ENCODE data around the gene TTC9C.
"Not testable (repeated sequence)": the region's sequence is repeated elsewhere in the genome, so short reads cannot be mapped to it uniquely, and the experiment has no call there.

The TTC9C gene, protein sequence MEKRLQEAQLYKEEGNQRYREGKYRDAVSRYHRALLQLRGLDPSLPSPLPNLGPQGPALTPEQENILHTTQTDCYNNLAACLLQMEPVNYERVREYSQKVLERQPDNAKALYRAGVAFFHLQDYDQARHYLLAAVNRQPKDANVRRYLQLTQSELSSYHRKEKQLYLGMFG

DNA sequence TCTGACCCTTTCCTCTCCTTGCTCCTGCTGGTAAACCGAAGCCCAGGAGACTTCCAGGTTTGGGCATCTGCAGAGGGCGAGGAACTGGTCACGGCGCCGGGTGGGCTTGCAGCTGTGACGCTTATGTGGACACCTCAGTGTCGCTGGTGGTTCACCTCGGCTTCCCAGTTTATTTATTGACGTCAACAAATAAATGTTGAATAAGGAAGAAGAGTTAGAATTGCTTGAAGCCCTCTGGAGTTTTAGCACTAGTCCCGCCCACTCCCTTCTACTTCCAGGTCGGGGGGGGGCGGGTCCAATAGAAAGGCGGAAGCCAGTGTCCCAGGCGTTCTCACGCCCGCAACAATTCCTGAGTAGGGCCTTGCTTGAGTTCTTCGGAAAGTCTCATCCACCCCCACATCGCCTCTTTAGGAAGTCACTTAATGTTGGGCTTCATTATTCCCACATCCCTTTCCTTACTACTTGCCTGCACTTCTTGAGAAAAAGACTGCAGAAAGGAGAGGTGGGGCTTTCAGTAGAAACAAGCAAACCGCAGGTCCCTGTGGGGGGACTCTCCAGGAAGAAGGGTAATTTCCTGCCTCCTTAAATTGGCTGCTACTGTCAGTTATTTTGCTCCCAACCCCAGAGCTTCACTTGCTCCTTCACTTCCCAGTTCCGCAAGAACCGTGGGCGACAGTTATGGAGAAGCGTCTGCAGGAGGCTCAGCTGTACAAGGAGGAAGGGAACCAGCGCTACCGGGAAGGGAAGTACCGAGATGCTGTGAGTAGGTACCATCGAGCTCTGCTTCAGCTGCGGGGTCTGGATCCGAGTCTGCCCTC, at the start of gene TTC9C:
TTC9C (plus strand) TSS at position 316 of the 818 bp plus-strand sequence; CDS start at position 679, 363 bp downstream.
- DNase-seq, result peak; percentile 79 to 83

DNA sequence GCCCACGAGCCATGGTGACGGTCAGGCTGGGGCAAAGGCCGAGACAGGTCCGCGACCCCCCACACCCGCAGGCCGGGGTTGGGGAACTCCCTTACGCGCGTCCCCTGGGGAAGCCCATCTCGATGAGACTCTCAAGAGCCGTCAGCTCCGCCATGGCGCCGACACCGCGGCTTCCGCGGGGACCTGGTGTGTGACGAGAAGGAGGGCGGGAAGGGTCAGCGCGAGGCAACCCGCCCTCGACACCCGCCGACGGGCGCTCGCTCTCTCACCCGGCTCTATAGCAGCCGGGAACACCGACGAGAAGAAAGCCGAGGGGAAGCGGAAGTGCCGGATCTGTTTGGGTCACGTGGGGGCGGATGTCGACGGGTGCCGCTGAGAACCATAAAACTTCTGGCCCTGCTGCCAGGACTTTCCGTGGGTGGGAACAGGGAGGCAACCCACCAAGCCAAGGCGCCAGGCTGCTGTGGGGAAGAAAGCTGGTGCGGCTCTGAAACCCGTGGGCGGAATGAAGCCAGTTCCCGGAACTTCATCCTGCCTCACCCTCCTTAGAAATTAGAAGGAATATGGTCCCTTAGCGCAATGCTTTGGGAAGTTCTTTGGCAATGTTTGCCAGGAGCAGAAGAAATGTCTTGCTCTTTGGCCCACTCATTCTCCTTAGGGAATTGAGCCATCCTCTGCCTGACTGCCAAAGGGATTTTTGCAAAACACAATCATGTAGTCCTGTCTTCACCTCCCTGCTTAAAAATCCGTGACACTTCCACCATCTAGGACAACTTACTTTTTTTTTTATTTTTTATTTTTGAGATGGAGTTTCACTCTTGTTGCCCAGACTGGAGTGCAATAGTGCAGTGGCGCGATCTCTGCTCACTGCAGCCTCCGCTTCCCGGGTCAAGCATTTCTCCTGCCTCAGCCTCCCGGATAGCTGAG, 49.3 kb upstream of the TTC9C start, which contains the start of gene UBXN1:
UBXN1 (minus strand) TSS at position 304 of the 927 bp plus-strand sequence; CDS start at position 154, 150 bp downstream.
- DNase-seq, result peak; percentile 74 to 85

DNA sequence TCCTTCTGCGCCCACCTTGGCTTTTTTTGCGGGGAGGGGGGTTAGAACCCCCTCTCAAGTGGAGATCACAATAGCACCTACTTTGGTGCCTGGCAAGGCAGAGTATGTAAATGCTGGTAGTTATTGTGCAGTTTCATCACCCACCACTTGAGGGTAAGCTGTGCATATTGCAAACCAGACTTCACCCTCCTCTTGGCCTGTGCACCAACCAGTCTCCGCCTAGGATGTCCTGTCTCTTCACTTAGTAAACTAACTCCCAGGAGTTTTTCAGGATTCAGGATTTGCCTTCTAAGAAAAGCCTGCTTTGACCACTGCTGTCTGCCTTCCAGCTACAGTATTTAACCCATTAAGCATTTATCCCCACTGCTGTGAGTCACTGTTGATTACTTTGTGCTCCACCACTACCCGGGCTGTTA, 47.5 kb upstream of the TTC9C start:
- peak in 1 of 2 donors; percentile 21 for DNase-seq

DNA sequence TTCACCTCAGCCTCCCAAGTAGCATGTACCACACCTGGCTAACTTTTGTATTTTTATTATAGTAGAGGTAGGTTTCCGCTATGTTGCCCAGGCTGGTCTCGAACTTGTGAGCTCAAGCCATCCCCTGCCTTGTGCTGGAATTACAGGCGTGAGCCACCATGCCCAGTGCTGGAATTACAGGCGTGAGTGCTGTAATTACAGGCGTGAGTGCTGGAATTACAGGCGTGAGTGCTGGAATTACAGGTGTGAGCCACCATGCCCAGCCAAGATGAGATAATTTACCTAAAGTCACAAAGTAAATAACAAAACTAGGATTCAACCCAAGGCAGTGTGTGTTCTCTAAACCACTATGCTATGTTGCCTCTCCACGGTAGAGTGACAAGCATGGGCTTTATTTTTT, 45.8 kb upstream of the TTC9C start:
- no peak for DNase-seq

DNA sequence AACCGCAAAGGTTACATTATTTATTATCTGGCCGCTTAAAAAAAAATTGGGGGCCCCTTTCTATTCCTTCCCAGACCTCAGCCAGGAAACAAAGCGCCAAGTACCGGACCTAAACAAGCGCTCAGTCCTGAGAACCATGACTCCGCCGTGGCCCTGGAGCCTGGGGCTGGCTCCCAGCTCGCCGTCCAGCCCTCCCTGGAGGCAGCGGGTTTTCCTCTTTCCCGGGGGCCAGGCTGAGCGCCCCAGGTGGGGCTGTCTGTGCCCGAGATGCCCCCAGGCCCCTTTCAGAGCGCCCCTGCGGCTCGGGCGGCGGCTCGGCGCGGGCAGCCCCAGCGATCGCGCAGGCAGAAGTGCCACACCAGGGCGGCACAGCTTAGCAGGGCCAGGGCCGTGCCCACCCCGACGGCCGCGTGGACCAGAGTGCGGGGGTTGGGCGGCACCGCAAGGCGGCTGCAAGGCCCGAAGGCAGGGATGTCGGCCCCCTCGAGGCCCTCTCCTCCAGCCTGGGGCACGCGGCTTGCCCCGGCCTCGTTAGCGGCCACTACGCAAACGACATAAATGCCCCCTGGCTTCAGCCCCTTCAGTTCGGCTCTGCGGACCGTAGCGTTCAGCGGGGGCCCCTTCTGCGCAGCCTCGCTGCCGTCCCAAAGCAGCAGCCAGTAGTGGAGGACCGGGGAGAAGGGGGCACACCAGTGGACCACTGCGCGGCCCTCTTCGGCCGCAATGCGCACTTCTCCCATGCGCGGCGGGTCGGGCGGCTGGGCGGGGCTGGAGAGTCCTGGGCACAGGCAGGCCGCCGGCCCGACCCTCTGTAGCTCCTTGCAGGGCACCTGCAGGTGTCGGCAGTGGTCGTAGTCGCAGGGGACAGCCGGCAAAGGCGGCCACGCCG, 40.5 kb upstream of the TTC9C start:
- DNase-seq, result no peak

DNA sequence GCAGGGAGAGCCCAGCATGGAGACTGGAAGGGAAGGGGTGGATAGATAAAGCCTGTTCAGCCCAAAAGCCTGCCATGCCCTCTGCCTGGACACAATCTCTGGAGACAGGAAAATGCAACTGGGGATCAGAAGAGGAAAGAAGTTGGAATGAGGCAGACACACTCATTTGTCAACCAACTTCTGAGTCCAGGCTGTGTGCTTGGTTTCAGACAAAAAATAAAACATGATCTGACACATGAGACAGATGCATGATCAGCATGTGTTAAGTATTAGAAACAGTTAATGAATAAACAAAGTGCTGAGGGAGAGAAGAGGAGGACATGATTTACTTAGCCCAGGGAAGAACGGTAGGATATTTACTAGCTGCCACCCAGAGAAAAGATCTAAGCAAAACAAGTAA, 39.8 kb upstream of the TTC9C start:
- no peak for DNase-seq

DNA sequence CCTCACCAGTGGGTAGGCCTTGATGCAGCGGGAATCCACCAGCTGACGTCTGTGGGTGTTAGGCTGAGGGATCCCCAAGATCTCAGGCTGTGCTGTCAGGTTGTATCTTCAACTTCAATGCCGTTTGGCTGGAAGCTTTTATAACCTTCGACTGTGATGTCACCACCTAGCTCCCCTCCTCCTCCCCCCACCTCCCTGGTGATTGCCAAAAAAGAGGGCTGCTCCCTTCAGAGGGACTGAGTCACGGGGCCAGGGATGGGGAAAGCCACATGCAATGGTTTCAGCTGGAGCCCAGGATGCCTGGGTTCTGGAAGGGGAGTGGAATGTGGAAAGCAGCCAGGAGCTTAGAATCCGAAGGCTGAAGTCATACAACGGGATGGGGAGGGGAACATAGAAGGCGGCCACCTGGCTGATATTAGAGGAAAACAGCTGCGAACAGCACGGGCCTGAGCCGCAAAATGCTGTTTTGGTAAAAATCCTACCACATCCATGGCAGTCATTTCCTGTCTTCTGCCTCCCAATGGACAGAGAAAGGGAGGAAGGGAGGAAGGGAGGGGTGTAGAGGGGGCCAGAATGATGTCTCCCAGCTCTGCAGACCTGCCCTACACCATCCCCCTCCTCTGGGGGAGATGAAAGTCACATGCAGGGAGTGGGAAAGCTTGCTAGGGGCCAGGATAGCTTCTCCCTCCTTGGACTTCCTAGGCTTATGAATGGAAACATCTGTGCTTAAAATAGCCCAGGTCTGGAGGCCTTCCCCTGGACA, 38.7 kb upstream of the TTC9C start, which contains the start of gene LRRN4CL:
LRRN4CL (minus strand) TSS at position 110 of the 763 bp plus-strand sequence. CDS start 1,022 bp downstream, outside the sequence.
- DNase-seq, result peak in 1 of 2 donors; percentile 46

DNA sequence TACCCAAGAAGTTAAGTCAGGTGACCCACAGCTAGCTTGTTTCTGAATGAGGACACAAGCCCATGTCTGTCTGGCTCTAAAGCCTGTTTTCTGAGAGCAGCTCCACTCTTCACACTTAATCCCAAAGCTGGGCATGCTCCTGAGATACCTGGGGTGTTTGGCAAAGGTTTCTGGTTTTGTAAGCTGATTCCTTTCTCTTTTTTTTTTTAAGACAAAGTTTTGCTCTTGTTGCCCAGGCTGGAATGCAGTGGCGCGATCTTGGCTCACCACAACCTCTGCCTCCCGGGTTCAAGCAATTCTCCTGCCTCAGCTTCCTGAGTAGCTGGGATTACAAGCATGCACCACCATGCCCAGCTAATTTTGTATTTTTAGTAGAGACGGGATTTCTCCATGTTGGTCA, 34.7 kb upstream of the TTC9C start:
- DNase-seq, result not testable (repeated sequence)

DNA sequence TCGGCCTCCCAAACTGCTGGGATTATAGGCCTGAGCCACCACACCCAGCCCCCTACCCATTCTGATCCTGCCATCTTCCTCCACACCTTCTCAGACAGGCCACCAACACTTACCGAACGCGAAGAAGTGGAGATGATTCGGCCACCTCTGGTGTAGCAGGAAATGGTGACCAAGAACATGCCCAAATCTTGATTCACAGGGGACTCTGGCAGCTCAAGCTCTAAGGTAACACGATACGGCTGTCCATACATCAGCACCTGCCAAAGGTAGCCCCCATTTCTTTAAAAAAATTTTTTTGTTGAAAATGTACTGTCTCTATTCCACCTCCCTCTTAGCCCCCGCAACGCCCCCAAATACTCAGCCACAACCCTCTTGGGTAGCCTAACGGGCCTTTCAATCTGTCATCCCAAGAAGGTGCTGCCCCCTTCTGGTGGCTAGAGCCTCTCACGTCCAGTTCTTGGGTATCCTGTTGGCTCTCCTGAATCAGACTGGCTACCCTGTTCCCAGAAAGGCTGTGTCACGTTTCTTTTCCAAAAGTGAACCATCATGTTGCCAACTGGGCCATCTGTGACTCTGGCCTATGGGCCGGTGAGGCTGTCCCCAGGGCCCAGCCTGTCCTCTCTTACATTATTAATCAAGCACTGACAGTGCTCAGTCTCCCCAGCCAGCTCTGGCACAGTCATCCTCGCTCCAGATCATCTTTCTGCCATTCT, 33.7 kb upstream of the TTC9C start:
- DNase-seq, result peak; percentile 41 to 71

DNA sequence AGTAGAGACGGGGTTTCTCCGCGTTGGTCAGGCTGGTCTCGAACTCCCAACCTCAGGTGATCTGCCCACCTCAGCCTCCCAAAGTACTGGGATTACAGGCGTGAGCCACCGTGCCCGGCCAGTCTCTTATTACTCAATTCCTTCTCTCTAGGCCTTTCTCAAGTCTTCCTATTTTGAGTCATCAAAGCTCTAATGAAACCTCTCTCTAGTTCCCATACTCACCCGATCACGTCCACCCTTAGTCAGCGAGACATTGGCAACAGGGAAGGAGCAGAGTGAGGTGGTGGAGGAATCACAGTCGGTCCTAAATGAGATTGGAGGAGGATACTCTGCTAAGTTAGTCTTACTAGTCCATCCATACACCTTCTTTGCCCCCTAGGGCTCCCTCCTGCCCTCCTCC, 26.0 kb upstream of the TTC9C start:
- no peak for DNase-seq

DNA sequence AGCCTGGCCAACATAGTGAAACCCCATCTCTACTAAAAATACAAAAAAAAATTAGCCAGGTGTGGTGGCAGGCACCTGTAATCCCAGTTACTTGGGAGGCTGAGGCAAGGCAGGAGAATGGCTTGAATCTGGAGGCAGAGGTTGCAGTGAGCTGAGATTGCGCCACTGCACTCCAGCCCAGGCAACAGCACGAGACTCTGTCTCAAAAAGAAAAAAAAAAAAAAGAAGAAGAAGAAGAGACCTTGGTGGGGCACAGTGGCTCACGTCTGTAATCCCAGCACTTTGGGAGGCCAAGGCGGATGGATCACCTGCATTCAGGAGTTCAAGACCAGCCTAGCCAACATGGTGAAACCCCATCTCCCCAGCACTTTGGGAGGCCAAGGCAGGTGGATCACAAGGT, 24.4 kb upstream of the TTC9C start:
- not testable (repeated sequence) for DNase-seq

DNA sequence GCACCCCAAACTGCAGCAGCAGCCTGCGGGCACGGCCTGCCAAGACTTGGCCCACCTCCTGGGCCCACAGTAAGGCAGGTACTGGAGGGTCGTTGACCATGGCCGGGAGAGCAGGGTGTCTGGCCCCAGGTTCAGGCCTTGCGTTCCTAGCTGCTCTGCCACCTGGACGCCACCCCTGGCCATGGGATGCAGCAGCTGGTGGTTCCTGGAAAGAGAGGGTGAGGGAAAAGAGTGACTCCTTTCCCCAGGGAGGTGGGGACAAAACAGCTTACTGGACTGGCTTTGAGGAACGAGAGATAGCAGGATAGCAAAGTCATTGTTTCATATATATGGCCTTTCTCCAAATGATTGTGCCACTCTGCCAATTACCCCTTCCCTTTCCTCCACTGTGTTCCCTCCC, 22.9 kb upstream of the TTC9C start:
- DNase-seq, result no peak

DNA sequence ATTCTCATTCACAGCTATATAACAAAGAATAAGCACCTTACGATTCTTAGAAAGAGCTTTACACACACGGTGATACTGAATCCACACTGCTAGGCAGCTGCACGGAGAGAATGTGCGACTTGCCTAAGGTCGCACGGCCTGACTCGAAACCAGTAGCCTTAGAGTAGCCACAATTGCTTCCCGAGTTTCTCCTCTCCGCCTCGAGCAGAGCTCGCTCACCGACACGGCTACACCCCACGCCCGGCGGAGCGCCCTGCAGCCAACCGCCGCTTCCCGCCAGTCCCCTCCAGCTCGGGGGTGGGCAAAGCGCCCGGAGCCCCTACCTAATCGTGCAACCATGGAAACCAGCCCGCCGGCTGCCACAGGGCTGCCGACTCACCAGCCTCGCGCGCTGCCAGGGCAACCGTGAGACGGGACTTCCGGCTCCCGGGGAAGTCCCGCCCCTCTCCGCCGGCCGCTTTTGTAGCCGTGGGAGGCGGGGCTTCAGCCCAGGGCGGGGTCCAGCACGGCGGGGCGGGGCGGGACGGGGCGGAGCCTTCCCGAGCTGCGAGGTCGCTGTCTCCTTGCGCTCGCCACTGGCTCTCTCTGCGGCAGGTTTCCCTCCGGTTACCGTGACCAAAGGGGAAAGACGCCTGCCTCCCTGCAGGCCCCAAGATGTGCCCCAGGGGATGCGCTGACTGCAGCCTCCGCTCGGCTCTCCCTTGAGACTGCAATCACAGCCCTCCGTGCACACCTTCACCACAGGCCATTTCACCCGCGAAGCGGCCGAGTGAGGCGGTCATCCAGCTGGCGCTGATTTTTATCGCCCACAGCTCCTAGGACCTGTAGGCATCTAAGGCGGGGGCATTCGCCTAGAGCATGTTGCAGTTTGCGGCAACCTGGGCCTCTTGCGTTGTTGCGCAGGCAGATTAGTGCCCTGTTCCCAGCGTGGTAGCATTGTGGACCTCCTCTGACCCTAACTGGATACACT, 22.1 kb upstream of the TTC9C start:
- DNase-seq, result peak; percentile 92 to 95

DNA sequence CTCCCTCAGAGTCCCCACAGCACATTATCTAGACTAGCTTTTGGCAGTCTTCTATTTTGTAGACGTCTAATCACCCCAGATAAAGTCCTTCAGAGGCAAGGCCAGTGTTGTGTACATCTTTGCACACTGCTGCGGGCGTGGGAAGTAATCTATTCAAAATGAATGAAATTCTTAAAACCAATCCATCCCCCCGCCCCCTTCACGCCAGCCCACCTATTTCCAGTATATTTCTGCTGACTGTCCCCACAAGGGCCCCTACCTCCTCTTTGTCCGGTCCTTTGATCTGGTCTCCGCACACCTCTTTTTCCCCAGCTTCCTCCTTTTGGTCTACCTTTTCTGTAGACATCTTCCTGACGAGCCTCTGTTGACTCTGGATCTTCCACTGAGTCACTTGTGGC, 21.4 kb upstream of the TTC9C start:
- DNase-seq, result no peak

DNA sequence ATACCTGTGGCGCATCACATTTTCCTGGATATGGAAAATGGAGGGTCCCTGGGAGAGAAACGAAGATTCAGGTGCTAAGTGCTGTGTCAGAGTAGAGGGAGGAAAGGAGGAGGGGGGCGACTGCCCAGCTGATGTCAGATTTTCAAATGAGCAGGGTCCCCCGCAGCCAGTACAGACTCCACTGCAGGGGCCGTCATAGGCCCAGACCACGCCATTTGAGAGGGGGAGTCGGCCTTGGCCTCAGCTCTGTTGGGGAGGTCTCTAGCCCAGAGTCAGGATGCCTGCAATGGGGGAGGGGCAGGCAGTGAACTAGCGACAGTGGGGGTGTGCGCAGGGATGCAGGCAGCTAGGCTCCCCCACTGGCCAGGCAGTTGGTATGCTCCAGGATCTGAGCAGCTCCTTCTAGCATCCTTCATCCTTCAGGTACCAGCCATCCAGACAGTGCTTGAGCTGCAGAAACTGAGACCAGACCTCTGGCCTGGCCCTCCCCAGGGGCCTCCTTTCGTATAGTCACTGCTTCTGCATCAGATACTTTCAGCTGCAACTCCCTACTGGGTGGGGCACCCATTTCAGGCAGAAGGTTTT, 20.9 kb upstream of the TTC9C start, which contains the start of the genes BSCL2 and GNG3:
BSCL2 (minus strand) TSS at position 148 of the 585 bp plus-strand sequence. CDS start 229 bp downstream, outside the sequence.
GNG3 (plus strand) TSS at position 400 of the 585 bp plus-strand sequence. CDS start 620 bp downstream, outside the sequence.
- peak; percentile 61 to 84 for DNase-seq

DNA sequence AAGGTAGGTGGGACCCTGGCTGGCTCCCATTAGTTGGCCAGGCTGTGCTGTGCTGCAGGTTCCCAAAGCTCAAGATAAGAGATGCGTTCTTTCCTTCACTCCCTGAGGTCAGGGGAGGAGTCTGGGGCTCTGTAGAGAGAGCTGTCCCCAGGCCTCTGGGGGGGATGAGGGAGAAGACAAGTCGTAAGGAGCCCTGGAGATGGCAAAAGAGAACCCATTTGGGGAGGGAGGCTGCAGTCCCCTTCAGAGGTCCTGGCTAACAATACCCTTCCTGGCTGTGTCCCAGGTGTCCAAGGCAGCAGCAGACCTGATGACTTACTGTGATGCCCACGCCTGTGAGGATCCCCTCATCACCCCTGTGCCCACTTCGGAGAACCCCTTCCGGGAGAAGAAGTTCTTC, 19.9 kb upstream of the TTC9C start:
- no peak for DNase-seq

DNA sequence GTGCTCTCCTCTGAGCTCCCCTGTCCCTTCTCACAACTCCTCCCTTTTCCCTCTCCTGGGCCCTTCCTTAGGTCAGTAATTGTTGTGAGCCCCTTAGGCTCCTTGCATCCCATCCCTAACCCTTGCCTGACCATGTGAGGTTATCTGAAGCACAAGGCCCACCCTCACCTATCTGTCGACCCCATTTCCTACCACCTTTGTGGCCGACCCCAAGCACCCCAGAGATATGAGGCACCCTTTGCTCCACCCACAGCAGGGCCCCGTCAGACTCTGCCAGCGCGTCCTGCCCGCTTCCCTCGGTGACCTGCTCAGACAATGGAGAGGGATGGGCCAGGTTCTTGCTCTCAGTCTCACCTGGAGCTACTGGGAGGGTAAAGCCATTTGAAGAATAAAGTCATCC, 19.5 kb upstream of the TTC9C start:
- no peak for DNase-seq

DNA sequence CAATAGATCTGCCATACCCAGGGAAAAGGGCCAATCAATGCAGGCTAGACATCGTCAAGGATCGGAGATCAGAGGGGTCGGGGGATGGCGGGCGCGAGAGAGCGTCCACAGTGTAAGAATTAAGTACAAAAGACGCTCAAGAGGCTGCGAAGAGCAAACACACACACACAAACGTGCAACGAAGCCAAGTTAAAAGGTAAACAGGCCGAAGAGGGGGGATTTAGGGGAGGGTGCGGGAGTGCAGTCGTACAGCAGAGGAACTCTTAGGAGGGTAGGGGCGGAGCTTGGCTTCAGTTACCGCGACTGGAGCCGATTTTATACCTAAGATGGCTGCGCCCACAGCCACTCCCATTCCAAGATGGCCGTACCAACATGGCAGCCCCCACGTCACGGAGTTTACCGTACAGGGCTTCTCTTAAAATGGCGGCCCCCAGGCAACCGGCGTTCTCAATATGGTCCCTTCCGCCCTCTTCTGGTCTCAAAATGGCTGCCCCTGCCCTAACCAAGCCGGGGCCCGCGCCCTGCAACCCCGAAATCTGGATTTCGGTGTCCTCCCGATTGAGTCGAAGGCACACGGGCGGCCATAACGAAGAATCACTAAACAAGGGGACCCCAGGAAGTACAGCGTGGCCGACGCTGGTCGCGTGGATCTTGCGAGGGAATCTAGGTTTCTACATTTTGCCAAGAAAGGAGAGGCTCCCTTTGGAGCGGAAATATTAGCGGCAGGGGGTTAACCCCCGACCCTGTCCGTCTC, 18.9 kb upstream of the TTC9C start:
- DNase-seq, result peak; percentile 95 to 99

Measured in hippocampal formation (tissue), 2 donors.